SK-N-SH (cell line): ENCODE results near the gene SLC35G1. TPM values are rescaled to one million over a fixed set of nuclear protein-coding genes. Genes with fewer than 3 reads are reported as not detected.

ENCODE experiments used
- CTCF ChIA-PET: fragments of 300-600, 350-600 bp; formaldehyde crosslinking; extraction: SDS; loops from one replicate; lab custom pipeline; 2021; lab: Yijun Ruan, JAX
- POLR2A ChIA-PET: fragments of 350-600 bp; sonication (Branson Sonifier 250); formaldehyde crosslinking; extraction: SDS; loops from one replicate; lab custom pipeline; 2020; ENCODE audit warnings: antibody characterized with exemption, inconsistent platforms; lab: Yijun Ruan, JAX
- DNase-seq: peaks from one replicate; pipeline ENCODE4 v3.0.0; 2012
- H2AFZ ChIP-seq: fragments of 200-600 bp; sonication (generic); 2 replicates; pipeline ENCODE4 v1.8.1; 2016; ENCODE audit warnings: antibody characterized with exemption, mild to moderate bottlenecking, low read depth
- H3F3A ChIP-seq: fragments of 200-600 bp; sonication (generic); replicated peaks from 2 replicates; pipeline ENCODE3; 2016; ENCODE audit warnings: antibody characterized with exemption, mild to moderate bottlenecking; ENCODE audit not compliant: insufficient read depth
- H3K27ac ChIP-seq, 2 experiments: fragments of 200-500 bp in 1 of 2; fragments of 200-600 bp in 1 of 2; sonication (Bioruptor generic) in 1 of 2; sonication (generic), shearing (Covaris generic) in 1 of 2; 2 replicates each; pipeline versions ENCODE4 v1.5.1 to v1.6.1; 2014 to 2016; ENCODE audit warnings: low read depth in 2 of 2, inconsistent platforms in 1 of 2, low read length in 1 of 2, mild to moderate bottlenecking in 1 of 2, mixed read lengths in 1 of 2
- H3K27me3 ChIP-seq: fragments of 200-600 bp; sonication (generic), shearing (Covaris generic); 2 replicates; pipeline ENCODE4 v1.6.1; 2016; ENCODE audit warnings: mixed run types; ENCODE audit not compliant: insufficient read depth
- H3K36me3 ChIP-seq, 2 experiments: fragments of 200-500 bp in 1 of 2; fragments of 200-600 bp in 1 of 2; sonication (Bioruptor generic) in 1 of 2; sonication (generic) in 1 of 2; replicated peaks in 1 of 2; 2 replicates each; pipeline versions ENCODE3 to v1.5.1; 2014 to 2016; ENCODE audit warnings: low read length in 1 of 2, mild to moderate bottlenecking in 1 of 2; ENCODE audit not compliant: insufficient read depth in 2 of 2, control insufficient read depth in 1 of 2
- H3K4me1 ChIP-seq, 2 experiments: fragments of 200-500 bp in 1 of 2; fragments of 200-600 bp in 1 of 2; sonication (Bioruptor generic) in 1 of 2; sonication (generic), shearing (Covaris generic) in 1 of 2; 2 replicates each; pipeline versions ENCODE4 v1.5.1 to v1.6.1; 2014 to 2016; ENCODE audit warnings: low read depth in 1 of 2, low read length in 1 of 2, mixed run types in 1 of 2; ENCODE audit not compliant: insufficient read depth in 2 of 2, control insufficient read depth in 1 of 2
- H3K4me2 ChIP-seq: fragments of 200-600 bp; sonication (generic), shearing (Covaris generic); 2 replicates; pipeline ENCODE4 v1.6.1; 2017; ENCODE audit warnings: mixed run types
- H3K4me3 ChIP-seq, 2 experiments: fragments of 200-500 bp in 1 of 2; fragments of 200-600 bp in 1 of 2; sonication (Bioruptor generic) in 1 of 2; sonication (generic), shearing (Covaris generic) in 1 of 2; 2 replicates each; pipeline versions ENCODE4 v1.5.1 to v1.8.1; 2014 to 2016; ENCODE audit warnings: low read depth in 2 of 2, inconsistent platforms in 1 of 2, low read length in 1 of 2, mild to moderate bottlenecking in 1 of 2, mixed read lengths in 1 of 2, moderate library complexity in 1 of 2
- H3K79me2 ChIP-seq: fragments of 200-600 bp; sonication (generic); 2 replicates; pipeline ENCODE4 v1.8.1; 2017; ENCODE audit warnings: mild to moderate bottlenecking; ENCODE audit not compliant: insufficient read depth
- H3K9ac ChIP-seq: fragments of 200-600 bp; sonication (generic); 2 replicates; pipeline ENCODE4 v1.6.1; 2017; ENCODE audit warnings: mixed run types
- H3K9me2 ChIP-seq: fragments of 200-600 bp; sonication (generic); 2 replicates; pipeline ENCODE4 v1.6.1; 2017; ENCODE audit warnings: mixed run types
- H3K9me3 ChIP-seq: fragments of 200-600 bp; sonication (generic); 2 replicates; pipeline ENCODE4 v1.6.1; 2017; ENCODE audit warnings: mixed run types, mild to moderate bottlenecking, moderate library complexity
- H4K20me1 ChIP-seq: fragments of 200-600 bp; sonication (generic); 2 replicates; pipeline ENCODE4 v1.6.1; 2017; ENCODE audit warnings: mild to moderate bottlenecking, mixed run types; ENCODE audit not compliant: insufficient read depth
- CHD2 ChIP-seq: fragments of 150-350 bp; IDR thresholded peaks from 2 replicates; pipeline ENCODE4 v1.6.1; 2018; ENCODE audit warnings: low read length; ENCODE audit not compliant: partially characterized antibody
- EP300 ChIP-seq, 2 experiments: IDR thresholded peaks; 2 replicates each; pipeline versions ENCODE4 v1.4.0 to v1.6.1; 2012; ENCODE audit warnings: borderline replicate concordance in 1 of 2, low read depth in 1 of 2, low read length in 1 of 2
- FOXJ3 ChIP-seq: sonication (generic); formaldehyde crosslinking; IDR thresholded peaks from 2 replicates; pipeline ENCODE4 v1.5.1; 2020; ENCODE audit warnings: mild to moderate bottlenecking, missing genetic modification reagents
- MAX ChIP-seq: IDR thresholded peaks from 2 replicates; pipeline ENCODE4 v1.4.0; 2012; ENCODE audit warnings: low read depth
- MXI1 ChIP-seq: IDR thresholded peaks from 2 replicates; pipeline ENCODE4 v1.6.1; 2012; ENCODE audit warnings: mild to moderate bottlenecking, low read depth, low read length, improper control_type of control experiment
- NFIC ChIP-seq: IDR thresholded peaks from 2 replicates; pipeline ENCODE4 v1.4.0; 2012; ENCODE audit warnings: borderline replicate concordance
- POLR2AphosphoS5 ChIP-seq: IDR thresholded peaks from 2 replicates; pipeline ENCODE4 v1.6.1; 2012; ENCODE audit warnings: low read depth, low read length
- REST ChIP-seq: IDR thresholded peaks from 2 replicates; pipeline ENCODE4 v1.6.1; 2012; ENCODE audit warnings: mild to moderate bottlenecking, low read depth, low read length, moderate library complexity
- SMC3 ChIP-seq: IDR thresholded peaks from 2 replicates; pipeline ENCODE4 v1.6.1; 2012; ENCODE audit warnings: low read depth, low read length, improper control_type of control experiment
- YY1 ChIP-seq: IDR thresholded peaks from 2 replicates; pipeline ENCODE4 v1.4.0; 2012; ENCODE audit warnings: low read depth, mild to moderate bottlenecking
- ZBTB33 ChIP-seq: IDR thresholded peaks from 2 replicates; pipeline ENCODE4 v1.4.0; 2012; ENCODE audit warnings: low read depth, borderline replicate concordance
- WGBS: methylation state at CpG from one replicate; pipeline ENCODE4 v1.1.6; 2017; ENCODE audit warnings: low lambda C conversion rate; 5-methylcytosine and 5-hydroxymethylcytosine counted together
- polyA plus RNA-seq, 3 experiments: library from polyadenylated mRNA; depleted of rRNA; stranded (reverse); fragments of >200 nt; gene quantifications; 2 replicates each; pipeline ENCODE4 v1.2.3, GENCODE V29; 2012

The SLC35G1 gene
- polyA plus RNA-seq, 1 of the 3 experiments (the other 2 are of a cell fraction) = 5.1 TPM

- Histone ChIP-seq H3K27me3 (no peaks in the 10 kb centered on the region; the same call in 1 of the 2 replicates), H3K9me2 (no peaks in the 10 kb centered on the region), H3K9me3 (no peaks in the 10 kb centered on the region), H3K79me2 (no peaks in the 10 kb centered on the region), H3K27ac (no peak overlapping the region), H3K9ac (no peak overlapping the region), H3K4me2 (no peak overlapping the region), H2AFZ (no peak overlapping the region), H3K4me3 (no peak overlapping the region), H3F3A (no peaks in the 10 kb centered on the region), H3K4me1 (peaks cover 0 to 12% of the 10 kb centered on the region in 2 experiments; a peak in 2 of 4 replicates), H3K36me3 (no peaks in the 10 kb centered on the region), H4K20me1 (no peaks in the 10 kb centered on the region)
- POLR2A ChIA-PET = no interaction called here
- 47% methylated on average over 3 of the region's 3 CpGs for WGBS
- TF ChIP-seq EP300 (IDR thresholded peaks at IDR 0.05; ENCODE audit: borderline replicate concordance in 1 of 2, low read depth in 1 of 2, low read length in 1 of 2) (no peak), SMC3 (no peak), MXI1 (no peak), YY1 (no peak), POLR2AphosphoS5 (no peak), ZBTB33 (no peak), FOXJ3 (no peak), MAX (no peak), NFIC (no peak)
- DNase-seq = no peak
- CTCF ChIA-PET = interaction anchor here (1.3 kb wide), 1 partner anchor 15 kb away, joined by 3 read pairs; no protein-coding TSS in a partner anchor
These were observed 42.6 kb upstream of the SLC35G1 start for GRCh38 chr10:93851169-93851568.

- H3K27ac ChIP-seq = 0 out of 4 replicates have a peak overlapping the region, but pooled peaks of 1 of the 2 experiments have one; percentile 30
- no peaks in the 10 kb centered on the region for H3K79me2 ChIP-seq
- peaks cover 0 to 12% of the 10 kb centered on the region in 2 experiments; a peak in 2 of 4 replicates for H3K4me1 ChIP-seq
- H3K9me2 ChIP-seq = no peaks in the 10 kb centered on the region
- no peak overlapping the region for H3K4me3 ChIP-seq
- WGBS = 69% methylated on average over 4 of the region's 4 CpGs
- CTCF ChIA-PET = interaction anchor here (1.6 to 8.0 kb wide), 2 partner anchors 38 to 310 kb away, joined by 4 to 73 read pairs; no protein-coding TSS in a partner anchor
- H3K4me2 ChIP-seq = no peak overlapping the region
- no peaks in the 10 kb centered on the region for H4K20me1 ChIP-seq
- TF ChIP-seq REST (no peak), CHD2 (no peak), EP300 (IDR thresholded peaks at IDR 0.05; ENCODE audit: borderline replicate concordance in 1 of 2, low read depth in 1 of 2, low read length in 1 of 2) (no peak)
- no peak overlapping the region for H3K9ac ChIP-seq
- H3K9me3 ChIP-seq = no peaks in the 10 kb centered on the region
- H3F3A ChIP-seq = no peaks in the 10 kb centered on the region
- DNase-seq = no peak
- no peaks in the 10 kb centered on the region; the same call in 1 of the 2 replicates for H3K27me3 ChIP-seq
- H2AFZ ChIP-seq = no peak overlapping the region
- POLR2A ChIA-PET = no interaction called here
- H3K36me3 ChIP-seq = no peaks in the 10 kb centered on the region
These were observed 41.2 kb upstream of the SLC35G1 start for GRCh38 chr10:93852476-93853095.
